ENCODE measurements around the gene KCNG2. TPM values are rescaled to one million over a fixed set of nuclear protein-coding genes. Genes with fewer than 3 reads are reported as not detected.

The KCNG2 gene
- total and polyA plus RNA-seq, 2 of the 8 experiments (the other 6 are each of a cell fraction or from before 2014, with no cell fraction given) = 0.19 to 0.74 TPM

DNA sequence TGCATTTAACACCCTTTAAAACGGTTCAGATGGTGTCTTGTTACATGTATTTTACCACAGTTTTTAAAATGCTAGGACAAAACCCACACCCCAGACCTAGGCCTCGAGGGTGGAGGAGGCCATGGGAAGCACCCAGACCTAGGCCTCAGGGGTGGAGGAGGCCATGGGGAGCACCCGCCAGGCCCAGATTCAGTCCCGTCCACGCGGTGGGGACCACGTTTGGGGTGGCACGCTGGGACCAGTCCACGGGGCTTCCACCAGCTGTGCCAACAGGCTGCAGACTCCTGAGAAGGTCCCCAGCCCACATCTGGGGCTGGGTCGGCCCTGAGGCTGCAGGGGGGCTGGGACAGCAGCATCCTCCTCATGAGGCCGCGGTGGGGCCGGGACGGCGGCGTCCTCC lies 90.3 kb downstream of the KCNG2 start:
- H2AFZ ChIP-seq (ENCODE audit: low read length) = no peak overlapping the region
- no peak overlapping the region for H3K56ac ChIP-seq (replicated peaks; ENCODE audit: insufficient read length, low read depth, low read length)
- no peak overlapping the region for H3K4me2 ChIP-seq (ENCODE audit: insufficient read depth in 1 of 2, low read depth in 2 of 2, low read length in 2 of 2)
- no peak overlapping the region for H3K27ac ChIP-seq (ENCODE audit: low read depth, low read length)
- H4K8ac ChIP-seq (ENCODE audit: extremely low read depth, insufficient read depth, low read length) = no peak overlapping the region
- no peak overlapping the region for H2BK5ac ChIP-seq (ENCODE audit: low read depth, low read length)
- H3K4me1 ChIP-seq (replicated peaks in 1 of 4; ENCODE audit: control insufficient read depth in 3 of 4, insufficient read depth in 4 of 4, low read length in 3 of 4) = no peaks in the 10 kb centered on the region
- H3K14ac ChIP-seq (ENCODE audit: insufficient read length) = no peak overlapping the region
- no peaks in the 10 kb centered on the region for H4K20me1 ChIP-seq (replicated peaks in 1 of 2; ENCODE audit: control insufficient read depth in 1 of 2, insufficient read depth in 2 of 2, low read length in 2 of 2)
- no peaks in the 10 kb centered on the region for H3K23me2 ChIP-seq (ENCODE audit: low read depth, low read length)
- no peak overlapping the region for H3K4ac ChIP-seq (replicated peaks; ENCODE audit: insufficient read length, low read depth, low read length)
- no peaks in the 10 kb centered on the region for H3K79me1 ChIP-seq (ENCODE audit: low read depth, low read length)
- no peak overlapping the region for H3K9ac ChIP-seq (replicated peaks in 1 of 4; ENCODE audit: extremely low read depth in 1 of 4, low read depth in 3 of 4, low read length in 3 of 4)
- H2BK12ac ChIP-seq (ENCODE audit: low read depth, low read length) = no peak overlapping the region
- H2BK120ac ChIP-seq (replicated peaks; ENCODE audit: low read depth, low read length) = no peak overlapping the region
- CTCF ChIA-PET (ENCODE audit: partially characterized antibody) = no interaction called here
- no peaks in the 10 kb centered on the region for H3K79me2 ChIP-seq (ENCODE audit: control insufficient read depth in 1 of 2, insufficient read depth in 2 of 2, low read length in 2 of 2)
- no peak overlapping the region for H2BK20ac ChIP-seq (ENCODE audit: low read length)
- no peak for FAIRE-seq
- 0 out of 7 replicates have a peak, but pooled peaks cover 0 to 2% (median 0%) of the 10 kb centered on the region in 4 experiments for H3K27me3 ChIP-seq (replicated peaks in 1 of 4; ENCODE audit: control insufficient read depth in 3 of 4, extremely low read depth in 1 of 4, insufficient read depth in 3 of 4, low read length in 3 of 4)
- POLR2A ChIA-PET (ENCODE audit: partially characterized antibody) = no interaction called here
- H3K18ac ChIP-seq (ENCODE audit: extremely low read depth, low read length) = no peak overlapping the region
- no peak overlapping the region for H3K4me3 ChIP-seq (ENCODE audit: extremely low read depth in 1 of 4, insufficient read depth in 2 of 4, low read depth in 3 of 4, low read length in 4 of 4)
- WGBS, 2 experiments (ENCODE audit: extremely low coverage in 1 of 2, insufficient coverage in 1 of 2, insufficient read length in 1 of 2, insufficient replicate concordance in 2 of 2, low coverage in 1 of 2, low lambda C conversion rate in 2 of 2, missing lambda C conversion rate in 1 of 2) = 96% methylated on average over 9 of the region's 16 CpGs; no CpG with 5 or more reads in 1 of the 2 experiments
- no peak overlapping the region for H3K23ac ChIP-seq (ENCODE audit: insufficient read length)
- peaks cover 31 to 37% of the 10 kb centered on the region in 2 experiments for H3K9me3 ChIP-seq (ENCODE audit: insufficient read depth in 2 of 2, low read depth in 1 of 2, low read length in 1 of 2)
- no peak for TF ChIP-seq SP2 (IDR thresholded peaks at IDR 0.05; ENCODE audit: low read length)
- no peak for TF ChIP-seq CBX8 (IDR thresholded peaks at IDR 0.05; ENCODE audit: borderline replicate concordance, low read depth, low read length)
- no peak for TF ChIP-seq JUND (IDR thresholded peaks at IDR 0.05; ENCODE audit: low read length)
- no peak for TF ChIP-seq RBBP5 (IDR thresholded peaks at IDR 0.05; ENCODE audit: borderline replicate concordance, low read depth, low read length)
- no peak for TF ChIP-seq CREB1 (IDR thresholded peaks at IDR 0.05)
- no peak for TF ChIP-seq PHF8 (conservative IDR thresholded peaks at IDR 0.05; ENCODE audit: low read depth, low read length)
- TF ChIP-seq MAFK (IDR thresholded peaks at IDR 0.05; ENCODE audit: low read depth, low read length) = no peak
- no peak for TF ChIP-seq ZNF274 (IDR thresholded peaks at IDR 0.05; ENCODE audit: borderline replicate concordance, extremely low read depth, low read length)
- no peak for TF ChIP-seq SIN3A (conservative IDR thresholded peaks at IDR 0.05 in 1 of 2, IDR thresholded peaks at IDR 0.05 in 1 of 2; ENCODE audit: low read depth in 1 of 2, low read length in 2 of 2)
- TF ChIP-seq SP4 (IDR thresholded peaks at IDR 0.05; ENCODE audit: low read length) = no peak
- no peak overlapping the region for H4K91ac ChIP-seq (replicated peaks; ENCODE audit: insufficient read length, low read length)
- DNase-seq (ENCODE audit: low read depth in 1 of 2, low spot score in 2 of 2) = no peak
- H2BK15ac ChIP-seq (ENCODE audit: low read length) = no peak overlapping the region
- no peaks in the 10 kb centered on the region for H3K36me3 ChIP-seq (ENCODE audit: control insufficient read depth in 2 of 4, insufficient read depth in 4 of 4, low read length in 3 of 4)
- no peak overlapping the region for H4K5ac ChIP-seq (ENCODE audit: insufficient read length, low read depth, low read length)
- no peak overlapping the region for H2AK5ac ChIP-seq (ENCODE audit: low read depth, low read length)

Measured in H1 (cell line).